Esophagus muscularis mucosa (tissue), 4 donors: Measurements from ENCODE around the gene BLNK. TPM values are rescaled to one million over a fixed set of nuclear protein-coding genes. Genes with fewer than 3 reads are reported as not detected.
"Not testable (repeated sequence)": the region's sequence is repeated elsewhere in the genome, so short reads cannot be mapped to it uniquely, and the experiment has no call there.

ENCODE experiments used
- DNase-seq: peaks from one replicate; pipeline ENCODE4 v3.0.0-alpha.2; 2017; ENCODE audit errors: extremely low spot score
- H3K27ac ChIP-seq, 4 donors: fragments of 200-600 bp; sonication (generic); replicated peaks in 1 of 4; 1 replicate in 3 of 4; 2 replicates in 1 of 4; pipeline ENCODE4 v1.5.1; 2016 to 2019; ENCODE audit warnings: mild to moderate bottlenecking in 1 of 4
- H3K27me3 ChIP-seq, 4 donors: fragments of 200-600 bp; sonication (generic); one replicate each; pipeline versions ENCODE4 v1.5.1 to v1.6.0; 2016 to 2019
- H3K36me3 ChIP-seq, 4 donors: fragments of 200-600 bp; sonication (generic); one replicate each; pipeline ENCODE4 v1.5.1; 2016 to 2019
- H3K4me1 ChIP-seq, 4 donors: fragments of 200-600 bp; sonication (generic); one replicate each; pipeline ENCODE4 v1.5.1; 2016 to 2019
- H3K4me3 ChIP-seq, 4 donors: fragments of 200-600 bp; sonication (generic); 1 replicate in 2 of 4; 2 replicates in 2 of 4; pipeline ENCODE4 v1.5.1; 2016 to 2019; ENCODE audit warnings: mild to moderate bottlenecking in 4 of 4, moderate library complexity in 1 of 4
- H3K9me3 ChIP-seq, 4 donors: fragments of 200-600 bp; sonication (generic); 1 replicate in 3 of 4; 2 replicates in 1 of 4; pipeline ENCODE4 v1.5.1; 2016 to 2019
- CTCF ChIP-seq, 3 experiments: fragments of 200-600 bp in 2 of 3; fragments of 450-650 bp in 1 of 3; sonication (generic) in 2 of 3; IDR thresholded peaks; one replicate each; pipeline ENCODE4 v1.5.1; 2017 to 2019; ENCODE audit warnings: antibody characterized with exemption in 3 of 3, mild to moderate bottlenecking in 2 of 3, moderate library complexity in 1 of 3
- EP300 ChIP-seq: sonication (generic); formaldehyde crosslinking; IDR thresholded peaks from one replicate; pipeline ENCODE4 v1.6.1; 2017; ENCODE audit warnings: antibody characterized with exemption
- POLR2A ChIP-seq: fragments of 450-650 bp; IDR thresholded peaks from one replicate; pipeline ENCODE4 v1.6.1; 2017; ENCODE audit warnings: antibody characterized with exemption, moderate library complexity, mild to moderate bottlenecking, low read depth
- POLR2AphosphoS5 ChIP-seq, 2 donors: sonication (generic); formaldehyde crosslinking; IDR thresholded peaks; one replicate each; pipeline ENCODE4 v1.6.1; 2017; ENCODE audit warnings: antibody characterized with exemption in 2 of 2
- WGBS: methylation state at CpG from one replicate; pipeline ENCODE4 v1.1.5; 2018; 5-methylcytosine and 5-hydroxymethylcytosine counted together
- intact Hi-C: fragments of 100-400 bp; cut with DNase I; formaldehyde crosslinking; loops from one replicate; pipeline ENCODE4 v1.15.1; 2023
- total RNA-seq, 4 donors: library from RNA; depleted of rRNA; stranded (reverse); fragments of >200 nt; gene quantifications; one replicate each; pipeline versions ENCODE4 v1.1.0 to v1.2.1, GENCODE V29; 2016

The BLNK gene
- total RNA-seq, 4 donors from 2014 or later = 0.86 to 5.0 (median 1.1) TPM

- H3K27me3 ChIP-seq = peaks cover 0 to 9% (median 0%) of the 10 kb centered on the region in 4 donors
- intact Hi-C loops = no loop called here
- H3K36me3 ChIP-seq = no peaks in the 10 kb centered on the region
- DNase-seq = no peak
- H3K4me1 ChIP-seq = no peaks in the 10 kb centered on the region
- no peak for TF ChIP-seq CTCF (IDR thresholded peaks at IDR 0.05)
- TF ChIP-seq POLR2A = no peak
- TF ChIP-seq POLR2AphosphoS5 (IDR thresholded peaks at IDR 0.05) = no peak
- no peak for TF ChIP-seq EP300
- no peak overlapping the region for H3K27ac ChIP-seq
- H3K9me3 ChIP-seq = no peaks in the 10 kb centered on the region
- WGBS = 68% methylated on average over 5 of the region's 5 CpGs
- no peak overlapping the region for H3K4me3 ChIP-seq
These were observed 62.4 kb downstream of the BLNK start for GRCh38 chr10:96208946-96209345.

GRCh38 chr10:96208271-96208670 lies 63.1 kb downstream of the BLNK start:
- intact Hi-C loops = no loop called here
- Histone ChIP-seq H3K9me3 (no peaks in the 10 kb centered on the region), H3K4me1 (no peaks in the 10 kb centered on the region), H3K27me3 (peaks cover 0 to 6% (median 0%) of the 10 kb centered on the region in 4 donors), H3K27ac (no peak overlapping the region), H3K36me3 (no peaks in the 10 kb centered on the region), H3K4me3 (no peak overlapping the region)
- WGBS = 75% methylated on average over 1 of the region's 2 CpGs
- no peak for DNase-seq
- TF ChIP-seq POLR2AphosphoS5 (IDR thresholded peaks at IDR 0.05) (no peak), CTCF (IDR thresholded peaks at IDR 0.05) (no peak), EP300 (no peak)

GRCh38 chr10:96205580-96205979 lies 65.8 kb downstream of the BLNK start:
- Histone ChIP-seq H3K27me3 (peaks cover 0 to 6% (median 0%) of the 10 kb centered on the region in 4 donors), H3K36me3 (no peaks in the 10 kb centered on the region), H3K4me1 (no peaks in the 10 kb centered on the region), H3K27ac (no peak overlapping the region), H3K9me3 (no peaks in the 10 kb centered on the region), H3K4me3 (no peak overlapping the region)
- DNase-seq = no peak
- no peak for TF ChIP-seq CTCF (IDR thresholded peaks at IDR 0.05)
- TF ChIP-seq EP300 = no peak
- no peak for TF ChIP-seq POLR2A
- no peak for TF ChIP-seq POLR2AphosphoS5 (IDR thresholded peaks at IDR 0.05)
- intact Hi-C loops = no loop called here
- 91% methylated on average over 1 of the region's 1 CpG for WGBS

GRCh38 chr10:96201525-96201924 lies 69.8 kb downstream of the BLNK start:
- Histone ChIP-seq H3K36me3 (no peaks in the 10 kb centered on the region), H3K4me3 (no peak overlapping the region), H3K9me3 (no peaks in the 10 kb centered on the region), H3K27ac (no peak overlapping the region), H3K4me1 (no peaks in the 10 kb centered on the region), H3K27me3 (no peaks in the 10 kb centered on the region)
- TF ChIP-seq EP300 (no peak), POLR2AphosphoS5 (IDR thresholded peaks at IDR 0.05) (no peak), CTCF (IDR thresholded peaks at IDR 0.05) (no peak), POLR2A (no peak)
- intact Hi-C loops = no loop called here
- 87% methylated on average over 1 of the region's 1 CpG for WGBS
- no peak for DNase-seq

- H3K4me1 ChIP-seq, DNase-seq, H3K27me3 ChIP-seq, H3K36me3 ChIP-seq, H3K27ac ChIP-seq, H3K9me3 ChIP-seq, intact Hi-C loops, H3K4me3 ChIP-seq: not testable (repeated sequence)
- 75% methylated on average over 1 of the region's 1 CpG for WGBS
These were observed 81.9 kb downstream of the BLNK start for GRCh38 chr10:96189505-96189904.
